DOHH2 (cell line): ENCODE results near the gene LRRC19.

ENCODE experiments used
- H3F3A ChIP-seq: fragments of 200-600 bp; sonication (generic), shearing (Covaris generic); 2 replicates; pipeline ENCODE4 v1.6.0; 2016; ENCODE audit warnings: antibody characterized with exemption, mild to moderate bottlenecking; ENCODE audit not compliant: control insufficient read depth, insufficient read depth
- H3K27ac ChIP-seq: fragments of 200-600 bp; sonication (generic); 2 replicates; pipeline ENCODE4 v1.5.1; 2014; ENCODE audit warnings: low read depth, mild to moderate bottlenecking, low read length, moderate library complexity
- H3K27me3 ChIP-seq: fragments of 200-600 bp; sonication (generic); 2 replicates; pipeline ENCODE4 v1.6.1; 2014; ENCODE audit warnings: mild to moderate bottlenecking, low read length, mixed read lengths; ENCODE audit not compliant: control insufficient read depth
- H3K36me3 ChIP-seq: fragments of 200-600 bp; sonication (generic); 2 replicates; pipeline ENCODE4 v1.6.1; 2014; ENCODE audit warnings: mild to moderate bottlenecking, low read length, moderate library complexity, mixed read lengths; ENCODE audit not compliant: control insufficient read depth
- H3K4me1 ChIP-seq: fragments of 200-600 bp; sonication (generic); 2 replicates; pipeline ENCODE4 v1.6.1; 2014; ENCODE audit warnings: mild to moderate bottlenecking, low read length, mixed read lengths; ENCODE audit not compliant: control insufficient read depth
- H3K4me2 ChIP-seq: fragments of 200-600 bp; sonication (generic); 2 replicates; pipeline ENCODE4 v1.6.0; 2014; ENCODE audit warnings: mild to moderate bottlenecking, low read length, moderate library complexity
- H3K4me3 ChIP-seq: fragments of 200-600 bp; sonication (generic); 2 replicates; pipeline ENCODE4 v1.5.1; 2014; ENCODE audit warnings: mild to moderate bottlenecking, low read length, mixed read lengths
- H3K79me2 ChIP-seq: fragments of 200-600 bp; sonication (generic); 2 replicates; pipeline ENCODE4 v1.6.1; 2014; ENCODE audit warnings: mild to moderate bottlenecking, low read length, mixed read lengths; ENCODE audit not compliant: control insufficient read depth
- H3K9me2 ChIP-seq: fragments of 200-600 bp; sonication (generic); replicated peaks from 2 replicates; pipeline ENCODE4 v1.6.1; 2014; ENCODE audit warnings: mild to moderate bottlenecking, low read length, mixed read lengths; ENCODE audit not compliant: control insufficient read depth
- H3K9me3 ChIP-seq: fragments of 200-600 bp; sonication (generic); 2 replicates; pipeline ENCODE4 v1.6.1; 2014; ENCODE audit warnings: antibody characterized with exemption, low read length, mixed read lengths; ENCODE audit not compliant: control insufficient read depth, insufficient read depth
- H4K20me1 ChIP-seq: fragments of 200-600 bp; sonication (generic); 2 replicates; pipeline ENCODE4 v1.6.0; 2014; ENCODE audit warnings: low read depth, mild to moderate bottlenecking, antibody characterized with exemption, low read length, moderate library complexity; ENCODE audit not compliant: control insufficient read depth, insufficient read depth
- EZH2phosphoT487 ChIP-seq: fragments of 200-600 bp; sonication (generic); IDR thresholded peaks from 2 replicates; pipeline ENCODE4 v1.6.1; 2017; ENCODE audit warnings: borderline replicate concordance, mild to moderate bottlenecking, antibody characterized with exemption, low read length, moderate library complexity, mixed read lengths
- TF ChIP-seq, protein P1 (sequence below): fragments of 200-600 bp; sonication (generic); IDR thresholded peaks from one replicate; pipeline ENCODE4 v1.5.1; 2014; ENCODE audit warnings: antibody characterized with exemption, mild to moderate bottlenecking, low read depth, low read length; ENCODE audit not compliant: poor library complexity, severe bottlenecking

Gene LRRC19

DNA sequence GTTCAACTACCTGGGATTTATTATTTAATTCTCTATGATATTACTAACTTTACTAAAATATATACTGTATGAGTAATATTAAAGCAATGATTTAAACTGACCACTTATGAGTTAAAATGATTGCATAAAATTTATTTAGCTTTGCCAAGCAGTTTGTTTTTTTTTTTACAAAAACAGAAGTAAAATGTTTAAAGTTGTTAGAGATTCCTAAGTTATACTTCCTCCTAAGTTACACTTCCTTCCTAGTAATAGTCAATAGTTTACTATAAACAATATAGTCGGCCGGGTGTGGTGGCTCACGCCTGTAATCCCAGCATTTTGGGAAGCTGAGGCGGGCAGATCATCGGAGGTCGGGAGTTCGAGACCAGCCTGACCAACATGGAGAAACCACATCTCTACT is 23.7 kb upstream of the LRRC19 start:
- Histone ChIP-seq H4K20me1 (no peaks in the 10 kb centered on the region), H3K4me1 (no peaks in the 10 kb centered on the region), H3K79me2 (no peaks in the 10 kb centered on the region), H3K27me3 (no peaks in the 10 kb centered on the region), H3K9me2 (no peaks in the 10 kb centered on the region), H3K4me2 (no peak overlapping the region), H3F3A (no peaks in the 10 kb centered on the region; the same call in 1 of the 2 replicates), H3K9me3 (no peaks in the 10 kb centered on the region), H3K27ac (no peak overlapping the region), H3K36me3 (peaks cover 5% of the 10 kb centered on the region), H3K4me3 (no peak overlapping the region)
- TF ChIP-seq, protein P1, sequence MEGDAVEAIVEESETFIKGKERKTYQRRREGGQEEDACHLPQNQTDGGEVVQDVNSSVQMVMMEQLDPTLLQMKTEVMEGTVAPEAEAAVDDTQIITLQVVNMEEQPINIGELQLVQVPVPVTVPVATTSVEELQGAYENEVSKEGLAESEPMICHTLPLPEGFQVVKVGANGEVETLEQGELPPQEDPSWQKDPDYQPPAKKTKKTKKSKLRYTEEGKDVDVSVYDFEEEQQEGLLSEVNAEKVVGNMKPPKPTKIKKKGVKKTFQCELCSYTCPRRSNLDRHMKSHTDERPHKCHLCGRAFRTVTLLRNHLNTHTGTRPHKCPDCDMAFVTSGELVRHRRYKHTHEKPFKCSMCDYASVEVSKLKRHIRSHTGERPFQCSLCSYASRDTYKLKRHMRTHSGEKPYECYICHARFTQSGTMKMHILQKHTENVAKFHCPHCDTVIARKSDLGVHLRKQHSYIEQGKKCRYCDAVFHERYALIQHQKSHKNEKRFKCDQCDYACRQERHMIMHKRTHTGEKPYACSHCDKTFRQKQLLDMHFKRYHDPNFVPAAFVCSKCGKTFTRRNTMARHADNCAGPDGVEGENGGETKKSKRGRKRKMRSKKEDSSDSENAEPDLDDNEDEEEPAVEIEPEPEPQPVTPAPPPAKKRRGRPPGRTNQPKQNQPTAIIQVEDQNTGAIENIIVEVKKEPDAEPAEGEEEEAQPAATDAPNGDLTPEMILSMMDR, result no peak
- TF ChIP-seq EZH2phosphoT487, result no peak

DNA sequence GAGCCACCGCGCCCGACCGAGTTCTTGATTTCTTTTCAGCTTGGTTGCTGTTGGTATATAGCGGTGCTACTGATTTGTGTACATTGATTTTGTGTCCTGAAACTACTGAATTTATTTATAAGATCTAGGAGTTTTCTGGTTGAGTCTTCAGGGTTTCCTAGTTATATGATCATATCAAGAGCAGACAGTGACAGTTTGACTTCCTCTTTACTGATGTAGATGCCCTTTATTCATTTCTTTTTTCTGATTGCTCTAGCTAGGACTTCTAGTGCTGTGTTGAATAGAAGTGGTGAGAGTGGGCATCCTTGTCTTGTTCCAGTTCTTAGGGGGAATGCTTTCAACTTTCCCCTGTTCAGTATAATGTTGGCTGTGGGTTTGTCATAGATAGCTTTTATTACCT is 17.4 kb upstream of the LRRC19 start:
- Histone ChIP-seq H3K9me3 (no peaks in the 10 kb centered on the region), H3K79me2 (no peaks in the 10 kb centered on the region), H3K4me2 (no peak overlapping the region), H3K4me3 (no peak overlapping the region), H4K20me1 (no peaks in the 10 kb centered on the region), H3K36me3 (peaks cover 19% of the 10 kb centered on the region), H3K4me1 (no peaks in the 10 kb centered on the region), H3K27me3 (no peaks in the 10 kb centered on the region), H3K27ac (no peak overlapping the region), H3K9me2 (no peaks in the 10 kb centered on the region), H3F3A (no peaks in the 10 kb centered on the region)
- TF ChIP-seq, protein P1, result no peak
- TF ChIP-seq EZH2phosphoT487, result no peak

- no peaks in the 10 kb centered on the region for H3K9me2 ChIP-seq
- no peak overlapping the region for H3K27ac ChIP-seq
- no peaks in the 10 kb centered on the region for H3K4me1 ChIP-seq
Observed at GRCh38 chr9:27019589-27019988, 14.1 kb upstream of the LRRC19 start.

More at GRCh38 chr9:27019589-27019988, 14.1 kb upstream of the LRRC19 start:
- TF ChIP-seq EZH2phosphoT487, result no peak
- TF ChIP-seq, protein P1, result no peak
- Histone ChIP-seq H3K27me3 (no peaks in the 10 kb centered on the region), H4K20me1 (no peaks in the 10 kb centered on the region), H3K4me2 (no peak overlapping the region), H3K9me3 (no peaks in the 10 kb centered on the region), H3F3A (no peaks in the 10 kb centered on the region), H3K79me2 (no peaks in the 10 kb centered on the region), H3K4me3 (no peak overlapping the region), H3K36me3 (peaks cover 20% of the 10 kb centered on the region)
